IMR-90 (cell line): ENCODE data around the gene SMIM26.

ENCODE experiments used
- MAZ ChIP-seq: IDR thresholded peaks from 2 replicates; pipeline ENCODE4 v1.6.1; 2012; ENCODE audit warnings: low read depth, mild to moderate bottlenecking, low read length, improper control_type of control experiment, moderate library complexity, borderline replicate concordance
- NFE2L2 ChIP-seq: fragments of 150-350 bp; IDR thresholded peaks from 2 replicates; pipeline ENCODE4 v1.6.1; 2016; ENCODE audit warnings: low read depth, mild to moderate bottlenecking, low read length
- POLR2A ChIP-seq: IDR thresholded peaks from 2 replicates; pipeline ENCODE4 v1.6.1; 2012; ENCODE audit warnings: mild to moderate bottlenecking, low read depth, low read length
- SMC3 ChIP-seq: fragments of 150-350 bp; IDR thresholded peaks from 2 replicates; pipeline ENCODE4 v1.6.1; 2016; ENCODE audit warnings: low read depth, mild to moderate bottlenecking, antibody characterized with exemption, low read length, moderate library complexity
- TF ChIP-seq, protein P1 (sequence below): conservative IDR thresholded peaks from 2 replicates; pipeline ENCODE4 v1.5.1; 2012; ENCODE audit warnings: mild to moderate bottlenecking, low read depth, low read length, improper control_type of control experiment
- TF ChIP-seq, protein P2 (sequence below): fragments of 150-350 bp; IDR thresholded peaks from 2 replicates; pipeline ENCODE4 v1.6.1; 2016; ENCODE audit warnings: low read depth, mild to moderate bottlenecking, low read length, moderate library complexity, borderline replicate concordance
- TF ChIP-seq, protein P3 (sequence below): fragments of 150-350 bp; IDR thresholded peaks from 2 replicates; pipeline ENCODE4 v1.6.1; 2017; ENCODE audit warnings: mild to moderate bottlenecking, antibody characterized with exemption, low read length, low read depth

DNA sequence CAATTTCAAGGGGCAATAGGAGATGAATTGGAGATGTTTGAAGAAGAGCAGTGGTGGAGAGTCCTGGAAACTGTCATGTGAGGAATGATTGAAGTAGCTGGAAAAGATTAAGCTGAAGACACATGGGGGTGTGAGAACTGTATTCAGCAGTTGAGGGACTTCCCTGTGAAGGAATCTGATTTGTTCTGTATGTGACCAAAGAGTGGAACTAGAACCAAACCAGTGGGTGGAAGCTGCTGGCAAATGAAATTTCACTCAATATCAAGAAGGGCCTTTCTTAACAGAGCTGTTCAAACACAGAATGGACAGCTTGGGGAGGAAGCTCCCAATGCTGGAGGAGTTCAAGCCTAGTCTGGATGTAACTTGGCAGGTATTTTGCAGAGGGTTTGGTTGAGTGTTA lies 38.2 kb upstream of the SMIM26 start:
- TF ChIP-seq, protein P1, sequence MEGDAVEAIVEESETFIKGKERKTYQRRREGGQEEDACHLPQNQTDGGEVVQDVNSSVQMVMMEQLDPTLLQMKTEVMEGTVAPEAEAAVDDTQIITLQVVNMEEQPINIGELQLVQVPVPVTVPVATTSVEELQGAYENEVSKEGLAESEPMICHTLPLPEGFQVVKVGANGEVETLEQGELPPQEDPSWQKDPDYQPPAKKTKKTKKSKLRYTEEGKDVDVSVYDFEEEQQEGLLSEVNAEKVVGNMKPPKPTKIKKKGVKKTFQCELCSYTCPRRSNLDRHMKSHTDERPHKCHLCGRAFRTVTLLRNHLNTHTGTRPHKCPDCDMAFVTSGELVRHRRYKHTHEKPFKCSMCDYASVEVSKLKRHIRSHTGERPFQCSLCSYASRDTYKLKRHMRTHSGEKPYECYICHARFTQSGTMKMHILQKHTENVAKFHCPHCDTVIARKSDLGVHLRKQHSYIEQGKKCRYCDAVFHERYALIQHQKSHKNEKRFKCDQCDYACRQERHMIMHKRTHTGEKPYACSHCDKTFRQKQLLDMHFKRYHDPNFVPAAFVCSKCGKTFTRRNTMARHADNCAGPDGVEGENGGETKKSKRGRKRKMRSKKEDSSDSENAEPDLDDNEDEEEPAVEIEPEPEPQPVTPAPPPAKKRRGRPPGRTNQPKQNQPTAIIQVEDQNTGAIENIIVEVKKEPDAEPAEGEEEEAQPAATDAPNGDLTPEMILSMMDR: no peak
- TF ChIP-seq NFE2L2 (no peak), SMC3 (no peak), MAZ (no peak), POLR2A (no peak)
- TF ChIP-seq, protein P2, sequence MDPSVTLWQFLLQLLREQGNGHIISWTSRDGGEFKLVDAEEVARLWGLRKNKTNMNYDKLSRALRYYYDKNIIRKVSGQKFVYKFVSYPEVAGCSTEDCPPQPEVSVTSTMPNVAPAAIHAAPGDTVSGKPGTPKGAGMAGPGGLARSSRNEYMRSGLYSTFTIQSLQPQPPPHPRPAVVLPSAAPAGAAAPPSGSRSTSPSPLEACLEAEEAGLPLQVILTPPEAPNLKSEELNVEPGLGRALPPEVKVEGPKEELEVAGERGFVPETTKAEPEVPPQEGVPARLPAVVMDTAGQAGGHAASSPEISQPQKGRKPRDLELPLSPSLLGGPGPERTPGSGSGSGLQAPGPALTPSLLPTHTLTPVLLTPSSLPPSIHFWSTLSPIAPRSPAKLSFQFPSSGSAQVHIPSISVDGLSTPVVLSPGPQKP: no peak
- TF ChIP-seq, protein P3, sequence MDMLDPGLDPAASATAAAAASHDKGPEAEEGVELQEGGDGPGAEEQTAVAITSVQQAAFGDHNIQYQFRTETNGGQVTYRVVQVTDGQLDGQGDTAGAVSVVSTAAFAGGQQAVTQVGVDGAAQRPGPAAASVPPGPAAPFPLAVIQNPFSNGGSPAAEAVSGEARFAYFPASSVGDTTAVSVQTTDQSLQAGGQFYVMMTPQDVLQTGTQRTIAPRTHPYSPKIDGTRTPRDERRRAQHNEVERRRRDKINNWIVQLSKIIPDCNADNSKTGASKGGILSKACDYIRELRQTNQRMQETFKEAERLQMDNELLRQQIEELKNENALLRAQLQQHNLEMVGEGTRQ: no peak
